GM19193 (cell line): ENCODE results near the gene THAP4.

Source experiments
- POLR2A ChIP-seq: IDR thresholded peaks from 4 replicates; pipeline ENCODE4 v1.6.1; 2011; ENCODE audit not compliant: insufficient read depth, insufficient read length; ENCODE audit errors: extremely low read depth

THAP4 gene

GRCh38 chr2:241547781-241548450, 89.0 kb downstream of the THAP4 start:
- TF ChIP-seq POLR2A = no peak

- no peak for TF ChIP-seq POLR2A
Measured at GRCh38 chr2:241546771-241547498, 90.0 kb downstream of the THAP4 start.

GRCh38 chr2:241545523-241546473, 91.2 kb downstream of the THAP4 start:
- TF ChIP-seq POLR2A = no peak

GRCh38 chr2:241545106-241545505, 91.9 kb downstream of the THAP4 start:
- TF ChIP-seq POLR2A = no peak

GRCh38 chr2:241542278-241542605, 94.7 kb downstream of the THAP4 start:
- TF ChIP-seq POLR2A = no peak

- no peak for TF ChIP-seq POLR2A
Measured at GRCh38 chr2:241541564-241542277, 95.2 kb downstream of the THAP4 start.

GRCh38 chr2:241540771-241541561, 96.0 kb downstream of the THAP4 start:
- TF ChIP-seq POLR2A = no peak

- TF ChIP-seq POLR2A = no peak
Measured at GRCh38 chr2:241540401-241540770, 96.6 kb downstream of the THAP4 start.

- TF ChIP-seq POLR2A = no peak
Measured at GRCh38 chr2:241539616-241540374, 97.2 kb downstream of the THAP4 start.

- TF ChIP-seq POLR2A = no peak
Measured at GRCh38 chr2:241538838-241539615, 97.9 kb downstream of the THAP4 start.

GRCh38 chr2:241535871-241536655, 100.9 kb downstream of the THAP4 start:
- no peak for TF ChIP-seq POLR2A
